Activated gamma-delta T cell (primary cell): Measurements from ENCODE around the gene ELMO2.
"Not testable (repeated sequence)": the region's sequence is repeated elsewhere in the genome, so short reads cannot be mapped to it uniquely, and the experiment has no call there.

Experiments used
- DNase-seq: peaks from one replicate; lab custom pipeline; 2025; lab: John Stamatoyannopoulos, UW

The ELMO2 gene

DNA sequence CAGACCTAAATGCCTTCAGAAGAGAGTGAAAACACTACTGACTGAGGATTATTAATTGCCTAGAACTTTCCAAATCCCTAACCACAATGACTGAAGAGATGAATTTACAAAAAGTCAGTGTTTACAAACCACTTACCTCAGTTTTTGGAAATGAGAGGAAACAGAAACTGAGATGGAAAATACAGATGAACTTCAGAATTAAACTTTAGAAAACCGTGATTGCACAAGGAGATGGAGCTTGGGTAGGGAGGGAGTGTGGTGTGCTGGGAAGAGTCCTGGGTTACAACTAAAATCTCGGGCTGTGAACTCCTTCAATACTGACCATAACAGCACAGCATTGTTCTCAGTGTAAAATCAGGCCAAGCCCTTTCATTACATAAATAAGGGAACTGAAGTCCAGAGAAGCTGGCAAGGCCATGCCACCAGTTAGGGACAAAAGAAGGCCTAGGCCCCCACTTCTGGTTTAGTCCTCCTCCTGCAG lies 4.0 kb downstream of the ELMO2 start:
- DNase-seq = no peak

DNA sequence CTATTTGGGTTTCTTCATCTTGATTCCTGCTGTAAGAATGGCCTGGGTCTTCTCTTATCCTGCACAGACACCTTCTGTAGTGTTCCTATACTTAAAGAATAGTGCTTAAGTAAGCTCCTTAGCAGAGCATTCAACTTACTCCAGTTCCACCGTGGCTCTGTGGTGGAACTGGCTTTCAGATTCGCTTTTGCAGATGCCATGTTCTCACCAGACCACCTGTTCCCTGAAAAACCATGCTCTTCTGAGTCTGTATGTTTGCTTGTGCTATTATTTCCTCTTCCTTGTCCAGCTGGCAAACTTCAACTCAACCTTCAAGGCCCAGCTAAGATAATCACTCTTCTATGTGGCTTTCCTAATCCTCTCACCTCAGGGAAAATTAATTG lies 4.9 kb downstream of the ELMO2 start:
- DNase-seq = no peak

DNA sequence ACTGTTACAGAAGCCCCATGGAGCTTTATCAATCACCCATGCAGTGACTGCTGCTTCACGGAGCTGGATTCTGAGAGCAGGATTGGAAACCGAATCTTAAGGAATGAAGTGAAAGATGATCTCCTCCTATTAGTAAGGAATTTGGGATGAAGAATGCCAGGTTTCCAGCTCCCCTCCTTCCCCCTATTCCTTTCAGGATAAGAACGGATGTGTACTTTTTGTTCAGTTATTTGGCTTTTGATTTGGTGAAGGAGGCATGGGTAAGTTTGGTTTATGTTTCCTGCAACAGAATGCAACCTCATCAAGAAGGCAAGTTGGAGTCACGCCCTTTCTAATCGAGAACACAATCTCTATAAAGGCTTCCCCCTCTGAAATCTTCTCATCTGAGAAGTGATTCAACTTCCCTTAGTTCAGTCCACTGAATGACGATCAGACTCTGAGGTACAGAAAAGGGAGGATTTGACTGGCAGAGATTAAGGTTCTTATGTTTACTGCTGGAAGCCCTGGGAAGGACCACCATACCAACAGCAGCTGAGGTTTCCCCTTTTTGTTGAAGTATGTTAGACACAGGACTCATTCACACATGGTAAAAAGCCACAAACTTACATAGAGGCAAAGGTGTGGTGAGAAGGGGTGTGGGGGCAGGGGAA lies 5.5 kb downstream of the ELMO2 start:
- DNase-seq = no peak

DNA sequence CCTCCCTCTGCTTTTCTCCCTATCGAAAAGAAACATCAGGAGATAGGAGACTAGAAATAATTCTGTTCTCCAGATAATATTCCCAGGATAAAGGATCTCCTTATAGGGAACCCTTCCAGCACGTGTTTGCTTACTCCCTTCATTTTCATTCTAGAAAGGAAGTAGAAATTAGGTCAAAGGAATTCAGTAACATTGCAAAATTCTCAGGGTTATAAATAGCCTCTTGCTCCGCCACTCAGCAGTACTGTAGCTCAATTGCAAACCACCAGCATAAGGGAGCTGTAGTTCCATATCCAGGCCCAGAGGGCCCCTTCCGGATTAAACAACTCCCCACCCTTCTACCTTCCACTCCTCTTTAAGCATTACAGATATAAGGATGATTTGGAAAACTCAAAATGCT lies 6.2 kb downstream of the ELMO2 start:
- no peak for DNase-seq

DNA sequence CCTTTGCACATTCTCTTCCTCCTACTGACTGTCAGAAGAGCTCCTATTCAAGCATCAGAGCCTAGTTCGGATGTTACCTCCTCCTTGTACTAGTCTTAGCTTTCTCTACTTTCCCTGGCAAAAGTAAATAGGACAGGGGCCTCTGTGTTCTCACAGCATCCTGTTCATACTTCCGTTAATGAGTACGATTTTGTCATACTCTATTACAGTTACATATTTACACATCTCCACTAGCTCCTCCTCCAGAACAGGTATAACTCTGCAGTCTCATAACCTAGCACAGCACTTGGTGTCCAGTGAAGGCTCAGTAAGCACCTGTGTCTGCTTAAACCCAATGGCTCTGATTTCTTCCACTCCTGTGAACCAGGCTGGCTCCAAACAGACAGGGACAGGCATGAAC lies 7.0 kb downstream of the ELMO2 start:
- no peak for DNase-seq

DNA sequence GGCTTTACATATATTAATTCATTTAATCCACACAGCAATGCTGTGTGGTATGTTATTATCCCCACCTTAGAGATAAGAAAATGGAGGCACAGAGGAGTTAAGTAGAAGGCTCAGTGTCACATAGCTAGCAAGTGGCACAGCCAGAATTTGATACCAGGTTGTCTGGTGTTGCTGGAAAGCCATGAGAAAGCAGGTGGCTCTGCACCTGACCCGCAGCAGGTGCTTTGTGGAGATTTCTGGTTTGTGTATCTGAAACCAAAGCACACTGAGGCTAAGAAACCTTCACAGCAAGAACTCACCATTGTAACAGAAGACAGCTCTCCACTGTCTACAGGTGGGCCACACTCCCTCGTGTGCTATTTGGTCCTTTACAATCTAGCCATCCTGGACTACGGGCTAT lies 7.5 kb downstream of the ELMO2 start:
- DNase-seq = no peak

DNA sequence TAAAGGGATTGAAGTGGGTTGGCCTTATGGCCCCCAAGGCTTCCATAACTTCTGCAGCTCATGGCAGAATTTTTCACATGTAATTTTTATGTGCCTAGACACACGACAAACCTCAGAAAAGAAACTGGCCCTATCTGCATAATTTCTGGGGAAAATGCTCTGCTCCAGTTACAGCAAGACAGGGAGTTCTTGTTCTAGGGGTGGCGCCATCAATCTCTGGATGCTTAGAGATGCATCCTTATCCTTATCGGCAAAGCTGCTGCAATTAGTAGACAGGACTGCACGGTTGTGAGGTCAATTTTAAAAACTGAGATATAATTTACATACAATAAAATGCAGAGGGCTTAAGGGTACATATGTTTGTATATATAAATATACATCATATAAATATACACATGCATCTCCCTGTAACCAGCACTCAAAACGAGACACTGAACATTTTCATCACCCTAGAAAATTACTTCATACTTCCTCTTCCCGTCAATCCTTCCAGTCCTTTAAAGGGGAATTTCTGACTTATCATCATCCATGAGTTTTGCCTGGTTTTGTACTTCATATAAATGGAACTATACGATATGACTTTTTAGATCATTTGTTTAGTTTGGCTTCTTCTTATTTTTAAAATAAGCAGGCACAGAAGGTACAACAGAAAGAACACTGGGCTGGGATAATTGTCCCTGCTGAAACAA lies 10.2 kb downstream of the ELMO2 start:
- DNase-seq = no peak

DNA sequence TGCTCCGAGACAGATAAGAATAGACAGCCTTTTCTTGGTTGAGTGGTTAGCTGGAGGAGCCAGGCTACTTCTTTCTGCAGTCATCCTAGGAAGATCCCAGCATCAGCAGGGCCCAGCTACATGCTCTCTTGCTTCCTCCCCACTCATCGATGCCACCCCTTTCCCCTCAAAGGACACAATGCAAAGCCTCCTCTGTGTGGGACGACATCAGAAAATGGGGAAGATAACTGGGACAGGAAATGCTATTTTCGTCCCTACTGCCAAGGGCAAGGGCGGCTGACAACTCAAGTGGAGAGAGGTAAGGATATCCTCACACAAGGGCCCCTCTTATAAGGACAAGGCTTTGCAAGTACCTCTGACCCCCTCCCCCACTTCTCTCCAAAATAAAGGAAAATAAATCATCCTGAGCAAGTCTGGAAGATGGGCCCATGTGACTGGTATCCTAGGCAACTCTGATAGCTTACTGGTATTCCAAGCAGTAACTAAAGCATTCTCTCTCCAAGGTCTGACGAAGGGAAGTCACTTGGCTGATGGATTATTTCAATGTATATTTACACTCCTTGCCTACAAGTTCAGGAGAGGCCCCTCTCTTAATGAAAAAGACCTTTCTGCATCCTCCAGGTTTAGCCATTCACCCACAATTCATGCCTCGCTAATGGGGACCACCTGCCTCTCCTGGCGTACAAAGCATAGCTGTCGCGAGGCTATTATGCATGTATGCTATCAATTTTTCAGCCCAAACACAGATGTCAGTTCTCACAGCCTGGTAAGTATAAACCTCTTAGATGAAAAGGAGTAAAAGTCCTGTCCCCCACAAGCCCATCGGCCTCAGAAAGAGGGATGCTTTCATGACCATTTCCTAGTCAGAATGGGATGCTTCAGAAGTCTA lies 11.3 kb downstream of the ELMO2 start:
- DNase-seq = no peak

DNA sequence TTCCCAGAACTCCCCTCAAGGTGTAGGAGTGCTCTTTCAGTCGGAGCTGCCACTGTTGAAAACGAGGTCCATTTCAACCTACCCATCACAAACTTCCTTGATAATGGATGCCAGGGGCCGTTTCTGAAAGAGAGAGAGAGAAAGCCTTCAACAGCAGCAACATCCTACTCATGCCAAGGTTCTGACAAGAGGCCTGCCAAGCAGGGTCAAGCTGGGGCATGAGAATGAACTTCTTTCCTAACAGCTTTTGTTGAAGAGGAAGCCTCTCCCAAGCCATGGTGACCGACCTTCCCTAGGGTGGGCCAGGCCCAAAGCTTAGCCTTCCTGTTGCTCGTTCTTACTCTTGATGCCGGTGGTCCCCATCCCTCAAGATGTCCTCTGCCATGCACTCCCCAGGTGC lies 12.4 kb downstream of the ELMO2 start:
- no peak for DNase-seq

DNA sequence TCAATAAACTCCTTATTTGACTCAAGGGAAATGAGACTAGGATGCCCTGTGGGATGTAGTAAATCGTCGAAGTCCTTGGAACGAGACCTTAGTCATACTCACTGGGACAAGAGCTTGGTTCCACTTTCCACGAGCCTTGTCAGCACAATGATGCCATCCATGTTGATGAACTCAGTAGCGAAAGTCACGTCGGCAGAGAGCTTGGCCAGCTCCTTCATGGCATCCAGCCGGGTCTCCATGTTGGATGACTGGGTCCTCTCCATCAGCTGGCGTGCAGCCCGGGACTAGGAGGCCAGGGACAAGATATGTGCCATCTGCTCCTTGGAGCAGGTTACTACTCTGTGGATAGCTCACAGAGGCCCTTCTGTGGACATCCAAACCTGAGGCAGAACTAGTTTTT lies 17.5 kb downstream of the ELMO2 start:
- DNase-seq = no peak

DNA sequence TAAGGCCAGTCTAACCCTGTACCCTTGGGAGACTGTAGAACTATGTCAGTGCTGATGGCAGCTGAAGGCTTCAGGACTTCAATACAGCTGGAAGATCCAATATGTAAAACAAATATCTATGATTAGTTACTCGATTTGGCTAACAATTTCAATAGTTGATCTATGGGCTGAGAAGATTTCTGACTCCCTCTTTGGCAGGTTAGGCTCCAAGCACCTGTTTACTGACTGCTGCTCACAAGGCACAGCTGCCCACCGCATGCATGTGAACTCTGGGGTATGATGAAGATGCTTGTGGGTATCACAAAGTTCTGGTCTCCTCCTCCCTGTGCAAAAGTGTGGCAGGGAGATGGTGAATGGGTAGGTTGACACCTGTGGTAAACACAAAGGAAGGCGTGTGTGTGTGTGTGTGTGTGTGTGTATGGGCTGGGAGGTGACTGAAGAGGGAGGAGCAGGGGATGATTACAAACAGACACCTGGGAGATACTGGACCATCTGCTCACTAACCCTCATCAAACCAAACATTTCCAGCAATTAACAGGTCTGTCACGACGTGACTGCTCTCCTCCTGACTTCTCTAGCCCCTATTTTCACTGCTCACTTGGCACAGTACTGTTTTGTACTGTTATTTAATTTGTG lies 18.1 kb downstream of the ELMO2 start:
- no peak for DNase-seq

DNA sequence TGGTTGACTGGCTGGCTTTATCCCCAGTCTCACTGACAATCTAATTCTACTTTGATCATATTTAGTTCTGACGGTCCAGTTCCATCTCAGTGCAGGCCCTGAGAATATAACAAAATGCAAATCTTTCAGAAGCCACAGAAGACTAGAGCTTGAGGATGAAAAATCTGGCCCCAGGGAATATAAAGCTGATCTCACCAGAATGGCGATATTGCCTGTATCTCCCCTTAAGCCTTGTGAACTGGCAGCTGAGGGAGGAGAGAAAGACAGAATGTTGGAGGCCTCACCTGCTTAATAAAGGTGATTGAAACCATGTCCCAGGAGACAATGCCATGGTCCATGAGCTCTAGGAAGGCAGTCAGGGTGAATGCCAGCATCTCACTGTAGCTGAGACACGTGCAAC lies 19.4 kb downstream of the ELMO2 start:
- DNase-seq = not testable (repeated sequence)

DNA sequence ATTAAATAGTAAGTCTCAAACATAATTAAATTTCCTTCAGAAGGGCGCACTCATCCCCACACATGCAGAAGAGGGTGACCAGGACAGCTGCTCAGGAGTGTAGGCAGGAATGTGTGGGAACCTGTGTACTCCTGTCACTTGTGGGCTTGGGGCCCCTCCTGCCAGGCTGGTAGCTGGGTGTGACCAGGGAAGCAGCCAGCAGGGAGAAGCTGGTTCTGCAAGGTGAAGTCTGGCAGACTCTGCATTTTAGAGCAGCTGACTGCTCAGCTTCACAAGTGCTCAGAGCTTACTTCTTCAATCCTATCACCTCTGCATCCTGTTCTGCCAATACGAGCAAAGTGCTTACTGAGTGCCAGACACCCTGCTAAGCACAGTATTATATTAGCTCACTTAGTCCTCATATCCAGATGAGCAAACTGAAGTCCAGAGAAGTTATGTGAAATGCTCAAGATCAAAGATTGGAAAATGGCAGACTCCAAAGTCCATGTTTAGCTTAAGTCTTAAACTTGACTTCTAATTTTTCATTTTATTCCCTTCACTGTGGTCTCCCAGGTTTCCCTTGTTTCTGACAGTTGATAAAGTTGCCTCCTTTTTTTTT lies 27.9 kb downstream of the ELMO2 start:
- no peak for DNase-seq

DNA sequence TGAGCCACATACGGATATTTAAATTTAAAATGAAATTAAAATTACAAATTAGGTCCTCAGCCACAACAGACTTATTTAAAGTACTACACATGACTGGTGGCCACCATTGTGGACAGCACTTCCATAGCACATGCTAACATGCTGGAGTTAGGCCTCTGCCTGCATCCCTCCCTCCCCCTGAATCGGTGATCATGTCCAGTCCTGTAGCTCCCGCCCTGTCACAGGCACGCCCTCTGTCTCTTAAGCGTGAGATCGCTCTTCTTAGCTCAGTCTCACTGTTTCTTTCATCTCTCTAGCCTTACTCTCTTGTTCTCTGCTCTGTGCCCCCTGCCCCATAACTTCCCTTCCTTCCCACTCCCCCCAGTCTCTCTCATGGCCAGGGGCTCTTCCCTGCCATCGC lies 28.9 kb downstream of the ELMO2 start:
- DNase-seq = no peak

DNA sequence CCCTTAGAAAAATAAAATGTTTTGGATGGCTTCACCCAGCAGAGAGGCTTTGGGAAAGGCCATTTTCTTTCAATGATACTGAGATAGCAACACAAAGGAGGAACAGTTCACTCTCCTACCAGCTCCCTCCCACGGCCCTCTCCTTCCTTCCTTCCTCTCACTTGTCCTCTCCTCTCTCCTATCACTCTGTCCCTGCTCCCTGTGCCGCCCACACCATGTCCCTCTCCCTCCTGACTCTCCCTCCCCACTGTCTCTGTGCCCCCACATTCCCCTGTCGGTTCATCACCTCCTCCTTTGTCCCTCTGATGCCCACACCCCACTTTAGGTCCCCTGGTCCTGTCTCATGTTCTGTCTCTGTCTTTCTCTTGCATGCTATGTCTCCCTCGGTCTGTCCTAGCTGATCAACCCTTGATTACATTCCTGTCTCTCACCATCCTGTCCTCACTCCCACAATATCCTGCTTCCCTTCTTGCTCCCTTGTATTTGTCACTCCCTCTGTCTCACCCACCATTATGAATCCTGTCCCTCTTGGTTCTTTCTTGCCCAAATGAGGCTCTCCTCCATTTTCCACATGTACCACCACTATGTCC lies 30.1 kb downstream of the ELMO2 start:
- DNase-seq = no peak

DNA sequence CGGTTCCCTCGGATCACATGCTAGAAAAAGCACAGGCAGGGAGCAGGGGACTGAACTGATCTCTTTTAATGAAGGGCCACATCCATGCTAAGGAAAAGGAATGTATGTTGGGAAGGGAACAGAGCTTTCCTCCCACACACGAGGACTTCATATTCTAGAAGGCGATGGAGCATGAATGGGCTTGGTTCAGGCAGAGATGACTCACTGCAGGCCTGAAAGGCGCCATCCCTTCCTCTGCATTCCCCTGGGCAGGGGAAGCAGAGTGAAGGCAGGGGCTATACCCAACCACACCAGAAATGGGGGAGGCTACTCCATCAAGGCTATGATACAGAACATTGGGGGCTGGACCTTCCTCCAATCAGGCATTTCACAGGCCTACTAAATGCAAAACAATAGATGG lies 30.6 kb downstream of the ELMO2 start:
- DNase-seq = no peak

DNA sequence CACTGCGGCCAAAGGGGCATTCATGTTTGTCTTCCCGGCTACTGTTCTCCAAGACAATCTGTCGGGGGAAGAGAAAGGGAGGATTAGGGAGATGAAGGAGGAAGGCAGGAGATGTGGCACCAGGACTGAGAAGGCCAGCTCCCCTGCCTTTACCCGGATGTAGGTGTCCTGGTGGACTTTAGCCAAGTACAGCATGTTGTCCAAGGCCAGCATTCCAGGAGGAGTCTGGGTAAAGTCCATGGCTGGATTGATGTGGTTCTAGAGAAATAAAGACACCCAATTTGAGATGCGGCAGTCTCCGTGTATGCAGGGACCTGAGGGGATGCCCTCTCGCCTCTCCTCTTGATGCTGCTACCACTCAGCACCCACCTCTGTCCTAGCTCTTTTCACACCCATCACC lies 32.0 kb downstream of the ELMO2 start:
- no peak for DNase-seq

DNA sequence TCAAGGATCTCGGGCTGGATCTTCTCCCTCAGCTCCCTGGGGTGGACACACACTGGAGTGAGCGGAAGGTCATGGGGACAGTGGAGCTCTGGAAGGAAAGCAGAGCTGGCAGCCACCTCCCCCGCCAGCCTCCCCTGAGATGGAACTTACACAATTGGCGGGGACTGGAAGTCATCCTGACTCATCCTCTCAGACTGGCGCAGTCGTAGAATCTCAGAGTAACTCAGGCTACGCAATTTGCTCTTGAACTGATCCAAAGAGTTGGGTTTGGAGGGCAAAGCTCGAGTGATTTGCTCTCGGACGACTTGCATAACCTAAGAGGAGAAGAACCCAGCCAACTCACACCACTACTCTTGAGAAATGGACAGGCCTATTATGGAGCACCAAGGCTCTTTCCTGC lies 34.8 kb downstream of the ELMO2 start:
- DNase-seq = no peak

DNA sequence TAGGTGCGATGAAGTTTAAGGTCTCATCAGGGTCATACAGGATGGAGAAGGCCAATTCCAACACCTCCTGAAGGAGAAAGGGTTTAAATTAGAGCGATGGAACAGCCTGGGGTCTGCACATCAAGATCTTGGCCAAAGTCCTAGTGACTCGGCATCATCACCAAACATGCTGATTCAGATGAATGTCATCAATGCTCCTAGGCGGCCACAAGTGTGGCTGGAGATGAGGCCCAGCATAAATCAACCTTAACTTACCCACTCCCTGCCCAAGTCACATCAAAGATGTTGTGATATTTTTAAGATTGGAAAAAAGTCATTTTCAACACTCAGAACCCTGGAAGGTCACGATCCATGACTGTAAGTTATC lies 37.5 kb downstream of the ELMO2 start:
- DNase-seq = no peak

DNA sequence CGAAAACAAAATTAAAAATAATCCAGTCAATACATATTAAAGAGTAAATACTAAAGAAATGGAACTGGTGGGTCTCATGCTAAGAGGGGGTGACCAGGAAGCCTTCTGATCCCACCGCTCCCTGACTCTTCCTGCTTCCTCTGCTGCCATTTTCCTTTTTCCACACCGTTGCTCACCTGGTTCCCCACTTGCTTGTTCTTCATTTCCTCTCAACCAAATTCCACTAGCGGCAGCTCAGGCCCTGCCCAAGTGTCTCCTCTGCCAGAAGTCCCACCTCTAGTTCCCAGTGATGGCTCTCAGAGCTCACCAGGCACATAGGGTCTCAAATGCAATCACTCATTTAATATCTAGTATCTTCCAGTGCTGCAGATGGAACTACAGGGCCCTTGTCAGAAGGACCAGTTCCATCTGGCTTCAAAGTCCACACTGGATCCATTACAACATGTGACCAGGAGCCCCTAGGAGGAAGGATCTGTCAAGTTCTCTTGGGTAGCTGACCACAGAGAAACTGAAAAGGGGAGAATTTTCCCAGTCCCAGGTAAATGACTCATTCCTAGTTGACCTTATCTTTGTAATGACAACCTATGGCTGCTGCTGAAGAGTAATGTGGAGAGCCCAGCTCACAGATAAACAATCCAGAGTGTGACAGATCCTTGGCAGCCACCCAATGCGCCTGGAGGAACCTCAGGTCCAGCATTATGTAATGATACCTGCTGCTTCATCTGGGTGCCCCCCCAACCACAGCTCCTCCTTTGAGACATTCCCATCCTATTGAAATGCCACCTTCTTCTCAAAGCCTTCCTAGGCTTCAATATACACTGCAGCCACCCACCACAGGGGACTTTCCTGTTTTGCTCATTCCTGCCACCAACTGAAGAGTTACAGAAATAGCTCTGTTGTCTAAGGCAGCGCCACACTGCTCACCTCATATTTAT lies 38.2 kb downstream of the ELMO2 start:
- DNase-seq = no peak

DNA sequence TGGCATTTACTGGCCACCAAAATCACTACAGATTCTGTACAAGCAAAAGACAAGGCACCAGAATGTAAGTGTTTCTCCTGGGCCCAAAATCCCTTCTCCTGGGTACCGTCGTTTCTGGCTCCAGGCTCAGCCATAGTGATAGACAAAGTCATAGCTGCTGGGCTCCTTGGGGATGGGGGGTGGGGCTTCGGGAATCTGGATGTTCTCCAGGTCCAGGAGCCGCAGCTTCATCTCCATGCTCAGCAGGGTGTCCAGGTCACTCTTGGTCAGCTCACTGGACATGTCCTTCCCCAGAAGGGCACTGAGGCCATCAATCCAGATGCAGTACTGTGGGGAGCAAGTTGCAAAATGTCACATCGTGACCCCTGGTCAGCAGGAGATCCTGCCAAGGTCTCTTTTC lies 39.2 kb downstream of the ELMO2 start:
- DNase-seq = no peak
